Astrocyte (in vitro differentiated cells and primary cell): Measurements from ENCODE around the gene MRTFA. TPM values are rescaled to one million over a fixed set of nuclear protein-coding genes. Genes with fewer than 3 reads are reported as not detected.

Source experiments
- DNase-seq: peaks from one replicate; pipeline ENCODE4 v3.0.0-alpha.2; 2010; ENCODE audit warnings: low read depth
- FAIRE-seq: peaks from 2 replicates; lab custom pipeline; 2011; peaks lifted over from hg19 to GRCh38; lab: Jason Lieb, UNC
- H2AFZ ChIP-seq: 2 replicates; pipeline ENCODE4 v1.6.0; 2012; ENCODE audit warnings: low read depth, low read length, inconsistent platforms
- H3K27ac ChIP-seq: 2 replicates; pipeline ENCODE4 v1.5.1; 2011; ENCODE audit warnings: low read depth, low read length, inconsistent platforms
- H3K27me3 ChIP-seq: 2 replicates; pipeline ENCODE4 v1.6.0; 2011; ENCODE audit warnings: low read length, inconsistent platforms; ENCODE audit not compliant: insufficient read depth
- H3K36me3 ChIP-seq: 2 replicates; pipeline ENCODE4 v1.5.1; 2011; ENCODE audit warnings: low read length, inconsistent platforms; ENCODE audit not compliant: insufficient read depth
- H3K4me1 ChIP-seq: 2 replicates; pipeline ENCODE4 v1.5.1; 2011; ENCODE audit warnings: low read length, inconsistent platforms; ENCODE audit not compliant: insufficient read depth
- H3K4me2 ChIP-seq: 2 replicates; pipeline ENCODE4 v1.6.0; 2012; ENCODE audit warnings: low read length, inconsistent platforms
- H3K4me3 ChIP-seq: 2 replicates; pipeline ENCODE4 v1.5.1; 2011; ENCODE audit warnings: low read depth, mild to moderate bottlenecking, low read length, inconsistent platforms; ENCODE audit not compliant: insufficient read depth
- H3K79me2 ChIP-seq: 2 replicates; pipeline ENCODE4 v1.6.0; 2012; ENCODE audit warnings: mild to moderate bottlenecking, low read length, inconsistent platforms; ENCODE audit not compliant: insufficient read depth
- H3K9ac ChIP-seq: 2 replicates; pipeline ENCODE4 v1.6.0; 2012; ENCODE audit warnings: mild to moderate bottlenecking, low read length, inconsistent platforms
- H3K9me3 ChIP-seq: 2 replicates; pipeline ENCODE4 v1.5.1; 2012; ENCODE audit warnings: low read depth, mild to moderate bottlenecking, low read length, inconsistent platforms; ENCODE audit not compliant: insufficient read depth
- H4K20me1 ChIP-seq: 2 replicates; pipeline ENCODE4 v1.6.0; 2012; ENCODE audit warnings: low read length, inconsistent platforms; ENCODE audit not compliant: insufficient read depth
- H3K27ac Mint-ChIP-seq: one replicate; pipeline ENCODE4 v1.8.0; 2021; ENCODE audit warnings: mild to moderate bottlenecking, mixed read lengths; ENCODE audit not compliant: unreplicated experiment
- H3K27me3 Mint-ChIP-seq: one replicate; pipeline ENCODE4 v1.8.0; 2021; ENCODE audit warnings: low read depth, mixed read lengths; ENCODE audit not compliant: unreplicated experiment
- H3K36me3 Mint-ChIP-seq: one replicate; pipeline ENCODE4 v1.8.0; 2021; ENCODE audit warnings: low read depth, mixed read lengths; ENCODE audit not compliant: unreplicated experiment
- H3K4me1 Mint-ChIP-seq: one replicate; pipeline ENCODE4 v1.8.0; 2021; ENCODE audit warnings: low read depth, mixed read lengths; ENCODE audit not compliant: unreplicated experiment
- H3K4me3 Mint-ChIP-seq: one replicate; pipeline ENCODE4 v1.8.0; 2021; ENCODE audit warnings: mild to moderate bottlenecking, moderate library complexity, mixed read lengths; ENCODE audit not compliant: unreplicated experiment
- H3K9me3 Mint-ChIP-seq: one replicate; pipeline ENCODE4 v1.8.0; 2021; ENCODE audit warnings: mild to moderate bottlenecking, mixed read lengths; ENCODE audit not compliant: unreplicated experiment
- CTCF ChIP-seq: IDR thresholded peaks from 2 replicates; pipeline ENCODE4 v1.5.1; 2011; ENCODE audit warnings: low read depth, mild to moderate bottlenecking, inconsistent platforms, low read length, moderate library complexity; ENCODE audit not compliant: insufficient read depth
- EZH2 ChIP-seq: IDR thresholded peaks from 2 replicates; pipeline ENCODE4 v1.6.1; 2012; ENCODE audit warnings: mild to moderate bottlenecking, low read length, inconsistent platforms; ENCODE audit not compliant: insufficient read depth
- total RNA-seq: library from RNA; stranded (reverse); gene quantifications from 2 replicates; pipeline ENCODE4 v1.2.1, GENCODE V29; 2021

Gene MRTFA
- total RNA-seq, 1 donor from 2014 or later = 74.3 TPM

- Histone ChIP-seq H3K4me2 (no peak overlapping the region), H3K27me3 (no peaks in the 10 kb centered on the region), H4K20me1 (peaks cover 25% of the 10 kb centered on the region), H3K9me3 (no peaks in the 10 kb centered on the region), H3K4me3 (no peak overlapping the region), H3K4me1 (peaks cover 14% of the 10 kb centered on the region), H3K36me3 (no peaks in the 10 kb centered on the region), H3K9ac (no peak overlapping the region), H2AFZ (no peak overlapping the region), H3K79me2 (peaks cover 36% of the 10 kb centered on the region), H3K27ac (no peak overlapping the region)
- Mint-ChIP-seq H3K4me3 (peak overlapping the region; percentile 91), H3K4me1 (peaks cover 24% of the 10 kb centered on the region), H3K27me3 (no peaks in the 10 kb centered on the region), H3K27ac (no peak overlapping the region), H3K36me3 (peaks cover 4% of the 10 kb centered on the region), H3K9me3 (no peaks in the 10 kb centered on the region)
- DNase-seq = no peak
- TF ChIP-seq CTCF = no peak
- TF ChIP-seq EZH2 = no peak
- FAIRE-seq = no peak
Measured at GRCh38 chr22:40638261-40638660, 1.7 kb upstream of the MRTFA start.

DNA sequence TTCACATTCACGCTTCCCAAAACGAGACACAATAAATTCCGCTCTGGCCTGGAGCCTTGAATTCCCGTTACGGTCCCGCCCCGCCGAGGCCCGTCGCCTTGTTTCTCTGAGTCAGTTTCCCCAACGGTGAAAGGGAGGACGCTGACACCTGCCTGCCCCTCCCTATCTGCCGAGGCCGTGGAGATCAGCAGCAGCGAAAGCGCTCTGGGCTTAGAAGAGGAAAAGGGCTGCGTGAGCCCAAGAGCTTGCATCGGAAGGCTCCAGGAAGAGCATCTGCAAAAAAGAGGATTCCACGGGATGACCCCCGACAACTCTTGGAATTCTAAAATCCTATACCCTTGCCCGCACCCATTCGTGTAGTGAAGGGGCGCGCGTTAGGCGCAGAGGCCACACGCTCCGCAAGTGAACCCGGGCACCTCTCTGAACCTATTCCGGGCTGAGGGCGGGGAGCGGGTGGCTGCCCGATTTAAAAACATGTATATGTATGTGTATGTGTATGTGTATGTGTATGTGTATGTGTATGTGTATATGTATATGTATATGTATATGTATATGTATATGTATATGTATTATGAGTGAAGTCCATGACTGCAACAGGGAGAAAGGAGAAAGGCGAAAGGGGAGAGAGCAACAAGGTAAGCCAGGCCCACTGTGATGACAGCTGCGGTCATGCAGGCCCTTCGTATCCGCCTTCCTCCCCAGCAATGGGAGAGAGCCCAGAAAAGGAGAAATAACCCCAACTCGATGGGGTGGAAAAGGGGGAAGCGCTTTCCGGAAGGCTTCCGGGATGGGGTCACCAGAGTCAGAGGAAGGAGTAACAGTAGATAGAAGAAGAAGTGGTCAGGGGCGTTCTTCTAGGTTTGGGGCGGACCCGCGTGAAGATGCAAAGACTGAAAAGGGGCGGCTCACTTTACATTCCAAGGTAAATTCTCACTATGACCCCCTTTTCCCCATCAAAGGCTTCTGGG, 948 bp upstream of the MRTFA start:
- H3K9me3 Mint-ChIP-seq = no peaks in the 10 kb centered on the region
- peaks cover 33% of the 10 kb centered on the region for H4K20me1 ChIP-seq
- FAIRE-seq = no peak

More for the DNA sequence above, 948 bp upstream of the MRTFA start:
- peak overlapping the region; percentile 97 for H3K4me2 ChIP-seq
- Mint-ChIP-seq H3K27ac (peak overlapping the region; percentile 93), H3K36me3 (peaks cover 4% of the 10 kb centered on the region), H3K4me1 (peaks cover 26% of the 10 kb centered on the region), H3K27me3 (no peaks in the 10 kb centered on the region), H3K4me3 (peak overlapping the region; percentile 91)
- no peak for TF ChIP-seq CTCF
- TF ChIP-seq EZH2 = no peak
- H3K9me3 ChIP-seq = no peaks in the 10 kb centered on the region
- H3K27me3 ChIP-seq = no peaks in the 10 kb centered on the region
- peak overlapping the region; percentile 78 for H2AFZ ChIP-seq
- peak overlapping the region; percentile 87 for H3K27ac ChIP-seq
- peak overlapping the region; percentile 89 for H3K9ac ChIP-seq
- peaks cover 18% of the 10 kb centered on the region for H3K4me1 ChIP-seq
- DNase-seq = no peak
- H3K4me3 ChIP-seq = peak overlapping the region; percentile 75
- no peaks in the 10 kb centered on the region for H3K36me3 ChIP-seq
- peaks cover 44% of the 10 kb centered on the region for H3K79me2 ChIP-seq
